ENCODE measurements around the gene BCAP29. TPM values are rescaled to one million over a fixed set of nuclear protein-coding genes. Genes with fewer than 3 reads are reported as not detected.

The BCAP29 gene
- total RNA-seq, 1 donor from 2014 or later: 62.2 TPM

- DNase-seq (ENCODE audit: low read depth): peak; percentile 19
- peaks cover 24% of the 10 kb centered on the region for H3K27me3 ChIP-seq (ENCODE audit: control insufficient read depth, insufficient read depth, low read length)
- no peak overlapping the region for H3K4me3 ChIP-seq (ENCODE audit: low read depth, low read length)
- H3K36me3 ChIP-seq (ENCODE audit: control insufficient read depth, insufficient read depth, low read length): no peaks in the 10 kb centered on the region
- TF ChIP-seq CTCF (IDR thresholded peaks at IDR 0.05; ENCODE audit: insufficient read depth, low read length, poor library complexity, severe bottlenecking): no peak
These were observed 79.6 kb downstream of the BCAP29 start for GRCh38 chr7:107659666-107660065.

- Histone ChIP-seq H3K36me3 (ENCODE audit: control insufficient read depth, insufficient read depth, low read length) (no peaks in the 10 kb centered on the region), H3K27me3 (ENCODE audit: control insufficient read depth, insufficient read depth, low read length) (peaks cover 24% of the 10 kb centered on the region), H3K4me3 (ENCODE audit: low read depth, low read length) (peak within 1 kb of the TSS; percentile 42)
- DNase-seq (ENCODE audit: low read depth): no peak
- TF ChIP-seq CTCF (IDR thresholded peaks at IDR 0.05; ENCODE audit: insufficient read depth, low read length, poor library complexity, severe bottlenecking): no peak
These were observed 80.5 kb downstream of the BCAP29 start, which contains the start of gene SLC26A4 for GRCh38 chr7:107660381-107661080. TSS of gene SLC26A4 (plus strand) at chr7:107660828. CDS start at chr7:107661642, 814 bp downstream.

- DNase-seq (ENCODE audit: low read depth): no peak
- peak; percentile 14 for TF ChIP-seq CTCF (IDR thresholded peaks at IDR 0.05; ENCODE audit: insufficient read depth, low read length, poor library complexity, severe bottlenecking)
- Histone ChIP-seq H3K27me3 (ENCODE audit: control insufficient read depth, insufficient read depth, low read length) (peaks cover 24% of the 10 kb centered on the region), H3K36me3 (ENCODE audit: control insufficient read depth, insufficient read depth, low read length) (no peaks in the 10 kb centered on the region), H3K4me3 (ENCODE audit: low read depth, low read length) (peak overlapping the region; percentile 42)
These were observed 81.2 kb downstream of the BCAP29 start for GRCh38 chr7:107661081-107661864.

GRCh38 chr7:107661865-107662379, 81.9 kb downstream of the BCAP29 start:
- H3K4me3 ChIP-seq (ENCODE audit: low read depth, low read length): peak overlapping the region; percentile 42
- no peak for TF ChIP-seq CTCF (IDR thresholded peaks at IDR 0.05; ENCODE audit: insufficient read depth, low read length, poor library complexity, severe bottlenecking)
- H3K36me3 ChIP-seq (ENCODE audit: control insufficient read depth, insufficient read depth, low read length): no peaks in the 10 kb centered on the region
- peaks cover 24% of the 10 kb centered on the region for H3K27me3 ChIP-seq (ENCODE audit: control insufficient read depth, insufficient read depth, low read length)
- DNase-seq (ENCODE audit: low read depth): no peak

- no peak for TF ChIP-seq CTCF (IDR thresholded peaks at IDR 0.05; ENCODE audit: insufficient read depth, low read length, poor library complexity, severe bottlenecking)
- Histone ChIP-seq H3K4me3 (ENCODE audit: low read depth, low read length) (no peak overlapping the region), H3K36me3 (ENCODE audit: control insufficient read depth, insufficient read depth, low read length) (no peaks in the 10 kb centered on the region), H3K27me3 (ENCODE audit: control insufficient read depth, insufficient read depth, low read length) (peaks cover 24% of the 10 kb centered on the region)
- no peak for DNase-seq (ENCODE audit: low read depth)
These were observed 83.2 kb downstream of the BCAP29 start for GRCh38 chr7:107663196-107663595.
